ENCODE measurements around the gene ZNF469. TPM values are rescaled to one million over a fixed set of nuclear protein-coding genes. Genes with fewer than 3 reads are reported as not detected.

The ZNF469 gene
- total RNA-seq, 1 experiment from 2014 or later: 0.50 TPM

GRCh38 chr16:88419790-88420189 is 37.0 kb downstream of the ZNF469 start:
- Mint-ChIP-seq H3K4me3 (ENCODE audit: low read depth, unreplicated experiment) (no peak overlapping the region), H3K36me3 (ENCODE audit: insufficient read depth, unreplicated experiment) (no peaks in the 10 kb centered on the region)
- intact Hi-C loops (cut with micrococcal nuclease; ENCODE audit: unreplicated experiment): no loop called here

GRCh38 chr16:88420496-88420895 is 37.7 kb downstream of the ZNF469 start:
- H3K27me3 Mint-ChIP-seq (ENCODE audit: unreplicated experiment): peaks cover 81% of the 10 kb centered on the region
- DNase-seq: no peak
- no peak overlapping the region for H3K4me3 Mint-ChIP-seq (ENCODE audit: low read depth, unreplicated experiment)

More at GRCh38 chr16:88419790-88420189, 37.0 kb downstream of the ZNF469 start:
- CTCF ChIA-PET: interaction anchor here (0.8 kb wide), 1 partner anchor 31 kb away, joined by 3 read pairs; no protein-coding TSS in a partner anchor
- no TSS peak for BruUV-seq (replicated peaks)
- no peaks in the 10 kb centered on the region for H3K4me1 Mint-ChIP-seq (ENCODE audit: low read depth, unreplicated experiment)
- no peak overlapping the region for H3K27ac Mint-ChIP-seq (ENCODE audit: unreplicated experiment)
- DNase-seq: no peak
- no peak for TF ChIP-seq CTCF (IDR thresholded peaks at IDR 0.05; ENCODE audit: unreplicated experiment)
- H3K27me3 Mint-ChIP-seq (ENCODE audit: unreplicated experiment): peaks cover 74% of the 10 kb centered on the region
- H3K9me3 Mint-ChIP-seq (ENCODE audit: low read depth, unreplicated experiment): no peaks in the 10 kb centered on the region

GRCh38 chr16:88421301-88421700 is 38.5 kb downstream of the ZNF469 start:
- CTCF ChIA-PET: no interaction called here
- H3K9me3 Mint-ChIP-seq (ENCODE audit: low read depth, unreplicated experiment): no peaks in the 10 kb centered on the region
- no peak for DNase-seq
- no peaks in the 10 kb centered on the region for H3K4me1 Mint-ChIP-seq (ENCODE audit: low read depth, unreplicated experiment)
- peaks cover 86% of the 10 kb centered on the region for H3K27me3 Mint-ChIP-seq (ENCODE audit: unreplicated experiment)
- H3K4me3 Mint-ChIP-seq (ENCODE audit: low read depth, unreplicated experiment): no peak overlapping the region
- intact Hi-C loops (cut with micrococcal nuclease; ENCODE audit: unreplicated experiment): no loop called here
- BruUV-seq (replicated peaks): no TSS peak
- TF ChIP-seq CTCF (IDR thresholded peaks at IDR 0.05; ENCODE audit: unreplicated experiment): no peak
- H3K36me3 Mint-ChIP-seq (ENCODE audit: insufficient read depth, unreplicated experiment): no peaks in the 10 kb centered on the region
- H3K27ac Mint-ChIP-seq (ENCODE audit: unreplicated experiment): no peak overlapping the region

More at GRCh38 chr16:88420496-88420895, 37.7 kb downstream of the ZNF469 start:
- intact Hi-C loops (cut with micrococcal nuclease; ENCODE audit: unreplicated experiment): no loop called here
- CTCF ChIA-PET: no interaction called here
- no peaks in the 10 kb centered on the region for H3K9me3 Mint-ChIP-seq (ENCODE audit: low read depth, unreplicated experiment)
- TF ChIP-seq CTCF (IDR thresholded peaks at IDR 0.05; ENCODE audit: unreplicated experiment): no peak
- no TSS peak for BruUV-seq (replicated peaks)
- H3K27ac Mint-ChIP-seq (ENCODE audit: unreplicated experiment): no peak overlapping the region
- H3K36me3 Mint-ChIP-seq (ENCODE audit: insufficient read depth, unreplicated experiment): no peaks in the 10 kb centered on the region
- H3K4me1 Mint-ChIP-seq (ENCODE audit: low read depth, unreplicated experiment): no peaks in the 10 kb centered on the region

GRCh38 chr16:88421871-88422433 is 39.2 kb downstream of the ZNF469 start:
- no peak for DNase-seq
- BruUV-seq (replicated peaks): no TSS peak
- Mint-ChIP-seq H3K4me3 (ENCODE audit: low read depth, unreplicated experiment) (no peak overlapping the region), H3K9me3 (ENCODE audit: low read depth, unreplicated experiment) (no peaks in the 10 kb centered on the region), H3K27ac (ENCODE audit: unreplicated experiment) (no peak overlapping the region), H3K4me1 (ENCODE audit: low read depth, unreplicated experiment) (no peaks in the 10 kb centered on the region), H3K36me3 (ENCODE audit: insufficient read depth, unreplicated experiment) (no peaks in the 10 kb centered on the region), H3K27me3 (ENCODE audit: unreplicated experiment) (peaks cover 86% of the 10 kb centered on the region)
- CTCF ChIA-PET: no interaction called here
- TF ChIP-seq CTCF (IDR thresholded peaks at IDR 0.05; ENCODE audit: unreplicated experiment): no peak
- intact Hi-C loops (cut with micrococcal nuclease; ENCODE audit: unreplicated experiment): no loop called here

Measured in Calu3 (cell line).